Astrocyte of the hippocampus (primary cell): ENCODE measurements around the gene SNRPA1.

Experiments
- DNase-seq: peaks from one replicate; pipeline ENCODE4 v3.0.0; 2011; ENCODE audit warnings: low read depth, low spot score

Gene SNRPA1

GRCh38 chr15:101244036-101244781 lies 50.8 kb downstream of the SNRPA1 start:
- peak; percentile 58 for DNase-seq

DNA sequence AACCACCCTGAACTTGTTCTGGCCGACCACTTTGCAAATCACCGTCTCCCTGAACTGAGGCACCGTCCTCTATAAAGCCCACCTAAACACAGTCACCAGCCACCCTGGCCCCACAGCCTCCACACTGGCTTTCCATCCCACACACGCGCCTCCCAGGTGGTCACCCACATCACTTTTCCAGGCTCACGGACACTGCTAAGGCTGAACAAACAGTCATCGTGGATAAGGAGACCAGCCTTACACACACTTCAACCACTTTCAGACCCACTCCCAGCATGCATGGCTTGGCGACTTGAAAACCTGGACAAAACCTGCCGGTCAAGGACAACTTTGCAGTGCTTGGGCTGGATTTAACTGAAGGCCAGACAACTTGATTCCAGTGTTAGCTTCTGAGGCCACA lies 51.6 kb downstream of the SNRPA1 start:
- DNase-seq: peak; percentile 33

GRCh38 chr15:101242999-101243336 lies 52.1 kb downstream of the SNRPA1 start:
- peak; percentile 80 for DNase-seq

GRCh38 chr15:101242160-101242998 lies 52.7 kb downstream of the SNRPA1 start:
- peak; percentile 67 for DNase-seq

- DNase-seq: no peak
Observed at GRCh38 chr15:101240358-101240757, 54.7 kb downstream of the SNRPA1 start.

- DNase-seq: no peak
Observed at GRCh38 chr15:101239724-101240136, 55.3 kb downstream of the SNRPA1 start.

DNA sequence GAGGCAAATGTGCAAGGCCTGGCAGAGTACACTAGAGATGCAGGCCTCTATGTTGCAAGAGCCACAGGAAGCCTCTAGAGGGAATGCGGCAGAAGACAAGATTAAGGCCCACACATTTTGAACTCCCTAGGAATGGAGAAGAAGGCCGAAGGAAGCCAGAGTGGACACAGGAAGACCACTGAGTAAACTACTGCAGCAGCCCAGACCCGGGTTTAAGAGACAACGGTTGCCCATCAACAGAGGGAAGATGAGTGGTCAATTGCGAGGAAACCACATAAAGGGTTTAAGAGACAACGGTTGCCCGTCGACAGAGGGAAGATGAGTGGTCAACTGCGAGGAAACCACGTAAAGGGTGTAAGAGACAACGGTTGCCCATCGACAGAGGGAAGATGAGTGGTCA lies 57.8 kb downstream of the SNRPA1 start:
- no peak for DNase-seq

GRCh38 chr15:101233651-101234280 lies 61.3 kb downstream of the SNRPA1 start:
- no peak for DNase-seq

GRCh38 chr15:101232677-101233076 lies 62.4 kb downstream of the SNRPA1 start:
- no peak for DNase-seq
